Stimulated activated CD8-positive, alpha-beta memory T cell treated with anti-CD3 and anti-CD28 coated beads, Interleukin-12 subunit alpha, Interleukin-12 subunit beta, amount 100 ng/mL, for 1 hour (primary cell): ENCODE measurements around the gene IFI6.
"Not testable (repeated sequence)": the region's sequence is repeated elsewhere in the genome, so short reads cannot be mapped to it uniquely, and the experiment has no call there.

ENCODE experiments used
- DNase-seq: peaks from one replicate; pipeline ENCODE4 v3.0.0-alpha.2; 2020; ENCODE audit warnings: low read depth

The IFI6 gene

GRCh38 chr1:27650539-27651175 lies 21.3 kb downstream of the IFI6 start:
- DNase-seq, result no peak

GRCh38 chr1:27650171-27650538 lies 21.8 kb downstream of the IFI6 start:
- no peak for DNase-seq

- DNase-seq, result no peak
Observed at GRCh38 chr1:27649306-27649635, 22.7 kb downstream of the IFI6 start.

GRCh38 chr1:27648602-27649305 lies 23.2 kb downstream of the IFI6 start:
- DNase-seq, result no peak

GRCh38 chr1:27647328-27647727 lies 24.7 kb downstream of the IFI6 start:
- DNase-seq, result no peak

- DNase-seq, result no peak
Observed at GRCh38 chr1:27646676-27647075, 25.3 kb downstream of the IFI6 start.

- no peak for DNase-seq
Observed at GRCh38 chr1:27645071-27645415, 26.9 kb downstream of the IFI6 start.

- DNase-seq, result no peak
Observed at GRCh38 chr1:27644369-27645070, 27.5 kb downstream of the IFI6 start.

- no peak for DNase-seq
Observed at GRCh38 chr1:27643600-27644368, 28.2 kb downstream of the IFI6 start.

GRCh38 chr1:27640514-27640913 lies 31.5 kb downstream of the IFI6 start:
- not testable (repeated sequence) for DNase-seq

GRCh38 chr1:27638805-27639204 lies 33.2 kb downstream of the IFI6 start:
- no peak for DNase-seq

GRCh38 chr1:27638047-27638734 lies 33.8 kb downstream of the IFI6 start:
- DNase-seq, result no peak

GRCh38 chr1:27635396-27636142 lies 36.4 kb downstream of the IFI6 start:
- no peak for DNase-seq

GRCh38 chr1:27634985-27635367 lies 37.0 kb downstream of the IFI6 start, which contains the start of gene FGR:
TSS of gene FGR (minus strand) at chr1:27635185. CDS start at chr1:27623916, 11,269 bp downstream.
- DNase-seq, result no peak

- DNase-seq, result peak; percentile 32
Observed at GRCh38 chr1:27634177-27634984, 37.6 kb downstream of the IFI6 start.

- DNase-seq, result no peak
Observed at GRCh38 chr1:27633640-27634176, 38.3 kb downstream of the IFI6 start.

- DNase-seq, result no peak
Observed at GRCh38 chr1:27633298-27633610, 38.7 kb downstream of the IFI6 start.

- DNase-seq, result no peak
Observed at GRCh38 chr1:27632387-27633297, 39.4 kb downstream of the IFI6 start.

GRCh38 chr1:27630859-27631491 lies 41.0 kb downstream of the IFI6 start:
- no peak for DNase-seq
